GM23248 (cell line): ENCODE results near the gene NUDCD2. TPM values are rescaled to one million over a fixed set of nuclear protein-coding genes. Genes with fewer than 3 reads are reported as not detected.

ENCODE experiments used
- DNase-seq: peaks from one replicate; pipeline ENCODE4 v3.0.0-alpha.2; 2015
- H2AFZ ChIP-seq: fragments of 200-600 bp; sonication (generic); 2 replicates; pipeline ENCODE4 v1.6.1; 2016; ENCODE audit warnings: antibody characterized with exemption
- H3F3A ChIP-seq: fragments of 200-600 bp; sonication (generic); 2 replicates; pipeline ENCODE4 v1.6.1; 2016; ENCODE audit warnings: mild to moderate bottlenecking, antibody characterized with exemption, mixed run types; ENCODE audit not compliant: insufficient read depth
- H3K27ac ChIP-seq: fragments of 200-600 bp; sonication (generic); 2 replicates; pipeline ENCODE4 v1.5.1; 2016; ENCODE audit warnings: mild to moderate bottlenecking
- H3K27me3 ChIP-seq: fragments of 200-600 bp; sonication (generic); replicated peaks from 2 replicates; pipeline ENCODE4 v1.6.1; 2016; ENCODE audit warnings: mild to moderate bottlenecking; ENCODE audit not compliant: insufficient read depth
- H3K36me3 ChIP-seq: fragments of 200-600 bp; sonication (generic); 2 replicates; pipeline ENCODE4 v1.6.1; 2016; ENCODE audit warnings: low read depth, mild to moderate bottlenecking
- H3K4me1 ChIP-seq: fragments of 200-600 bp; sonication (generic); 2 replicates; pipeline ENCODE4 v1.6.1; 2016; ENCODE audit warnings: mild to moderate bottlenecking; ENCODE audit not compliant: insufficient read depth
- H3K4me2 ChIP-seq: fragments of 200-600 bp; sonication (generic); one replicate; pipeline ENCODE4 v1.6.1; 2016; ENCODE audit warnings: mild to moderate bottlenecking; ENCODE audit not compliant: unreplicated experiment
- H3K4me3 ChIP-seq: fragments of 200-600 bp; sonication (generic); 2 replicates; pipeline ENCODE4 v1.5.1; 2016; ENCODE audit warnings: mild to moderate bottlenecking
- H3K79me2 ChIP-seq: fragments of 200-600 bp; sonication (generic); 2 replicates; pipeline ENCODE4 v1.6.1; 2016; ENCODE audit warnings: mild to moderate bottlenecking; ENCODE audit not compliant: insufficient read depth
- H3K9ac ChIP-seq: fragments of 200-600 bp; sonication (generic); 2 replicates; pipeline ENCODE4 v1.6.1; 2016; ENCODE audit warnings: mild to moderate bottlenecking
- H3K9me2 ChIP-seq: fragments of 200-600 bp; sonication (generic); 2 replicates; pipeline ENCODE4 v1.6.1; 2016; ENCODE audit warnings: mixed run types, mild to moderate bottlenecking, moderate library complexity; ENCODE audit not compliant: insufficient read depth
- H3K9me3 ChIP-seq: fragments of 200-600 bp; sonication (generic); one replicate; pipeline ENCODE4 v1.6.1; 2017; ENCODE audit warnings: low read depth
- H4K20me1 ChIP-seq: fragments of 200-600 bp; sonication (generic); 2 replicates; pipeline ENCODE4 v1.6.0; 2016; ENCODE audit not compliant: insufficient read depth
- EZH2 ChIP-seq: fragments of 200-600 bp; sonication (generic); IDR thresholded peaks from 2 replicates; pipeline ENCODE4 v1.6.1; 2018; ENCODE audit warnings: antibody characterized with exemption, mild to moderate bottlenecking; ENCODE audit not compliant: insufficient read depth, poor library complexity, severe bottlenecking
- EZH2phosphoT487 ChIP-seq: fragments of 200-600 bp; sonication (generic); IDR thresholded peaks from 2 replicates; pipeline ENCODE4 v1.6.1; 2018; ENCODE audit warnings: antibody characterized with exemption, moderate library complexity, mild to moderate bottlenecking, low read depth; ENCODE audit not compliant: insufficient read depth
- WGBS, 2 experiments: methylation state at CpG; one replicate each; pipeline ENCODE4 v1.1.6; 2015 to 2017; ENCODE audit warnings: low lambda C conversion rate in 2 of 2, low coverage in 1 of 2; ENCODE audit errors: missing lambda C conversion rate in 2 of 2; 5-methylcytosine and 5-hydroxymethylcytosine counted together
- in situ Hi-C: fragments of 300-500 bp; cut with MboI; formaldehyde crosslinking; loops from 2 replicates; pipeline ENCODE4 v1.15.0; 2020
- polyA plus RNA-seq: library from polyadenylated mRNA; unstranded; fragments of >200 nt; fragmentation: Nextera tagmentation; extraction: Ambion mirVana; gene quantifications from 2 replicates; pipeline ENCODE4 v1.2.1, GENCODE V29; 2016
- total RNA-seq: library from RNA; depleted of rRNA; stranded (reverse); fragments of >200 nt; shearing (Covaris generic); gene quantifications from 2 replicates; pipeline ENCODE4 v1.2.3, GENCODE V29; 2014; rRNA removed

Gene NUDCD2
- total RNA-seq (2.7 and 4.9 TPM in 2 replicates), polyA plus RNA-seq (57.8 and 59.0 TPM in 2 replicates)

DNA sequence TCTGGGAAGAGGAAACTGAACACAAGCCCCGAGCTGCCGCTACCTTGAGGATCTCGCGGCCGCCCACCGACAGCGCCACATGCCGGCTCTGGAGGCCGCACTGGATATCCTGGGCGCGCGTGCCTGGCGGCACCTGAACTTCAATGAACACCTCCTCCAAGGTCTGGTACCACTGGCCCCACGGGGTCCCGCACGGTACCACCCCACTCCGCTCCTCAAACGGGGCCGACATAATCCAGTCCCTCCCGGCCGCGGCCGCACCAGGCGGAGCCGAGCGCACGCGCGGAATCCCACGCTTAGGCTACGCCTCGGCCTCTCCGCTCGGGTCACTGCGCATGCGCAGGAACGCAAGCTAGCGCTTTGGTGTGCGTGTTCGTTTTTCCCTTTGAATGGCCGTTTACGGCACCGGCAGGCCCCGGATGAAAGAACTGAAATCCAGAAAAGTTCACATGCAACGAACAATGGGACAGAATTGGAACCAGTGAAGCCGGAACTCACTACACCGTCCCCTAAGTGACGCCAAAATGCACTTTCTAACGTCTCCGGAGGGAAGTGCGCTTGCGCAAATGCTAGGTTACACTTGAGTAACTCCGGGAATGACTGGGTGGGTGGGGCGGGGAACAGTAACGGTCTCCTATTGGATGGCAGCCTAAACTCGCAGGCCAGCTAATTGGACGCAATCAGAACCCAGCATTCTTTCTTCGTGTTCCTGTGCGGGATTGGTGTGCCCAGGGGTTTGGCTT, at the start of gene NUDCD2:
Gene NUDCD2, minus strand, starts transcription at position 284 of the 743 bp plus-strand sequence. Its CDS starts 52 bp downstream, at position 232.
- Histone ChIP-seq H3K79me2 (peaks cover 53% of the 10 kb centered on the region), H3K9ac (peak within 1 kb of the TSS; percentile 92), H3K4me2 (peak within 1 kb of the TSS; percentile 94), H4K20me1 (no peaks in the 10 kb centered on the region), H3K4me3 (peak within 1 kb of the TSS; percentile 85), H3F3A (peaks cover 36% of the 10 kb centered on the region), H3K36me3 (no peaks in the 10 kb centered on the region), H3K27me3 (no peaks in the 10 kb centered on the region), H3K4me1 (peaks cover 23% of the 10 kb centered on the region), H3K9me3 (no peaks in the 10 kb centered on the region), H3K9me2 (no peaks in the 10 kb centered on the region), H3K27ac (peak within 1 kb of the TSS; percentile 97), H2AFZ (peak within 1 kb of the TSS; percentile 97)
- 1 to 2% methylated on average over 48 to 59 of the region's 59 CpGs for WGBS, 2 experiments
- in situ Hi-C loops: no loop called here
- peak; percentile 99 for DNase-seq
- TF ChIP-seq EZH2phosphoT487 (no peak), EZH2 (no peak)

GRCh38 chr5:163509291-163509951, 49.5 kb upstream of the NUDCD2 start:
- peak overlapping the region; percentile 95 for H3K9ac ChIP-seq
- H3K4me1 ChIP-seq: peaks cover 30% of the 10 kb centered on the region
- no peaks in the 10 kb centered on the region for H3K27me3 ChIP-seq
- peaks cover 36% of the 10 kb centered on the region for H3F3A ChIP-seq
- H3K9me3 ChIP-seq: no peaks in the 10 kb centered on the region
- peaks cover 86% of the 10 kb centered on the region for H3K79me2 ChIP-seq
- H3K4me2 ChIP-seq: peak overlapping the region; percentile 99
- DNase-seq: peak; percentile 79
- WGBS, 2 experiments: 10 to 14% methylated on average over 7 of the region's 7 CpGs
- H3K36me3 ChIP-seq: peaks cover 18% of the 10 kb centered on the region
- H3K9me2 ChIP-seq: no peaks in the 10 kb centered on the region
- TF ChIP-seq EZH2 (no peak), EZH2phosphoT487 (no peak)
- peak overlapping the region; percentile 50 for H2AFZ ChIP-seq
- no peaks in the 10 kb centered on the region for H4K20me1 ChIP-seq
- H3K4me3 ChIP-seq: peak overlapping the region; percentile 69
- peak overlapping the region; percentile 70 for H3K27ac ChIP-seq
- in situ Hi-C loops: no loop called here

DNA sequence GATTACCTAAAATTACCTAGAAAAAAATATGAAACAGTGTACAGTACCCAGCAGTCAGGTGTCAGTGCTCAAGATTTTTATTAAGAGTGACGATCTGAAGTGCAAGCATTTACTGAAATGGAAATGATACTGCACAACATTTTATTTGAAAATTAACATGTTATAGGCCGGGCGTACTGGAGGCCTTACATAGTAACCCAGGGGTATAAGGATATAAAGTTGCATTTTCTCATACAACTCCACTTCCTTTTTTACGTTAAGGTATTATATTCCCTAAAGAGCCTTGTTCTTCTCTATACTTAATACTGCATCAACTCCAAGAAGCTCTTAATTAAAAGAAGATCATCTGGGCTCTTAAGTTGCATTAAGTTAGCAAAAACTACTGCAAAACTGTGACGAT, 48.9 kb upstream of the NUDCD2 start:
- no peaks in the 10 kb centered on the region for H3K9me2 ChIP-seq
- no peaks in the 10 kb centered on the region for H3K9me3 ChIP-seq
- no peak for TF ChIP-seq EZH2
- no peak for TF ChIP-seq EZH2phosphoT487
- peaks cover 43% of the 10 kb centered on the region for H3F3A ChIP-seq
- DNase-seq: no peak
- peaks cover 34% of the 10 kb centered on the region for H3K4me1 ChIP-seq
- peaks cover 80% of the 10 kb centered on the region for H3K79me2 ChIP-seq
- H3K36me3 ChIP-seq: peaks cover 11% of the 10 kb centered on the region
- H3K4me2 ChIP-seq: peak overlapping the region; percentile 99
- H3K4me3 ChIP-seq: peak overlapping the region; percentile 69
- H4K20me1 ChIP-seq: no peaks in the 10 kb centered on the region
- 28 to 34% methylated on average over 5 of the region's 5 CpGs for WGBS, 2 experiments
- in situ Hi-C loops: no loop called here
- H3K9ac ChIP-seq: peak overlapping the region; percentile 95
- H3K27me3 ChIP-seq: no peaks in the 10 kb centered on the region
- H2AFZ ChIP-seq: peak overlapping the region; percentile 50
- H3K27ac ChIP-seq: peak overlapping the region; percentile 70

- H3F3A ChIP-seq: peaks cover 59% of the 10 kb centered on the region
- H3K27ac ChIP-seq: peak overlapping the region; percentile 94
- peaks cover 42% of the 10 kb centered on the region for H3K4me1 ChIP-seq
- no peaks in the 10 kb centered on the region for H3K9me3 ChIP-seq
- no peaks in the 10 kb centered on the region for H4K20me1 ChIP-seq
- peak overlapping the region; percentile 98; the same call in 1 of the 2 replicates for H2AFZ ChIP-seq
- peaks cover 59% of the 10 kb centered on the region for H3K79me2 ChIP-seq
- peak overlapping the region; percentile 97 for H3K4me3 ChIP-seq
- TF ChIP-seq EZH2: no peak
- TF ChIP-seq EZH2phosphoT487: no peak
- peak overlapping the region; percentile 99 for H3K4me2 ChIP-seq
- 1% methylated on average over 8 of the region's 8 CpGs for WGBS, 2 experiments
- no peaks in the 10 kb centered on the region for H3K27me3 ChIP-seq
- peak; percentile 89 for DNase-seq
- no peaks in the 10 kb centered on the region for H3K36me3 ChIP-seq
- in situ Hi-C loops: no loop called here
- peak overlapping the region; percentile 95 for H3K9ac ChIP-seq
- H3K9me2 ChIP-seq: no peaks in the 10 kb centered on the region
These were observed 46.8 kb upstream of the NUDCD2 start for GRCh38 chr5:163506726-163507125.
